ENCODE results near the gene SPINK9. TPM values are rescaled to one million over a fixed set of nuclear protein-coding genes. Genes with fewer than 3 reads are reported as not detected.
A peak's percentile ranks its signal among the peaks of the same experiment; 100 is the strongest.

SPINK9 gene
- total RNA-seq, 2 experiments from 2014 or later, result not detected

DNA sequence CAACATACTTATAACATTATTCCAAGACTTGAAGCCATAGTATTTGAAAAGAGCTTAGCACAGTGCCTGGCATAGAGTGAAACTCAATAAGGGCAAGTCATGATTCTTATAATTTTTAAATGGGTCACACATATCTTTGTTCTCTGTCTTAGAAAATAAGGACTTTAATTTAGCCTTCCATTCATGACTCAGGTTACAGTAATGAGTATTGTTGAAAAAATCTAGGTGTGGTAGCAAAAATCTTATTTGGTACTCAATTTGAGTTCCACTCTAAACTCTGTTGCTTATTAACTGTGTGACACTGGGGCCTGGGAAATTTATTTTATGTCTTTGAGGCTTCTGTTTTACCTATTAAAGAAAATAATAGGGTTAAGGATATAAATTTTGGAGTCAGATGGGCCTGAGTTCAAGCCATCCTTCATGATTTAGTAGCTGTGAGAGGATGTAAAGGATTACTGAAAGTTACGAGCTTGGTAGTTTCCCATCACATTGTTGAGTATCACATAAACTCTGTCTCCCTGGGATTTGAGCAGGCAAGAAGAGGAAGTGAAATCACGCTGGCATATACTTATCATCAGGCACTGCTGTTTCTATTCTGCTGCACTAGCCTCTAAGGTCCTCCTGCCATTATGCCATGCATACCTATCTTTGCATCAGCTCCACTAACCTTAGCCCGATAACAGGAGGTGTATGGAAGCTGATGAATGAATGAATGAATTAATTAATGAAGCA is 1.5 kb downstream of the SPINK9 start:
- ChIA-PET POLR2A (no interaction called here), CTCF (no interaction called here)
- Mint-ChIP-seq H3K27me3 (no peaks in the 10 kb centered on the region), H3K9me3 (no peaks in the 10 kb centered on the region), H3K4me1 (no peaks in the 10 kb centered on the region), H3K4me3 (no peak overlapping the region), H3K27ac (no peak overlapping the region), H3K36me3 (ENCODE audit: low read depth) (no peaks in the 10 kb centered on the region)
- no peak for DNase-seq

GRCh38 chr5:148342371-148343045 is 7.1 kb downstream of the SPINK9 start:
- no peak overlapping the region for H3K27ac Mint-ChIP-seq
- ChIA-PET POLR2A (no interaction called here), CTCF (interaction anchor here (1.3 kb wide), 1 partner anchor 16 kb away, joined by 3 read pairs; no protein-coding TSS in a partner anchor)
- H3K4me3 Mint-ChIP-seq, result no peak overlapping the region
- DNase-seq, result no peak
- no peaks in the 10 kb centered on the region for H3K36me3 Mint-ChIP-seq (ENCODE audit: low read depth)
- H3K4me1 Mint-ChIP-seq, result no peaks in the 10 kb centered on the region
- H3K27me3 Mint-ChIP-seq, result no peaks in the 10 kb centered on the region
- H3K9me3 Mint-ChIP-seq, result no peaks in the 10 kb centered on the region

DNA sequence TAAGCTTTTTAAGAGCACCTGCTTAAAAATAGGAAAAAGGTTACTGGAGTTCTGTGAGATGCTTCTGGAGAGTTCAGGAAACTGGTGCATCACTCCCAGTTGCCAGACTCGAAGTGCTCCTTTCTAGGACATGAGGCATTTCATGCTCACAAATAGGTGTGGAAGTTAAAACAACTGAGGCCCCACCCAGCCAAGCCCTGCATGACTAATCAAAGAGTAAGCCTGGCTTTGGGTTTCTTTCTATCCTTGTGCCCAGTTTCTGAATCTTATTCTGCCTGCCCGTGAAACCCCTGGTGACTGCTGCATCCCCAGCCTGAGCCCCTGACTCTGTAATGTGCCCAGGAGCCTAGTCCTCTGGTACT is 7.7 kb downstream of the SPINK9 start:
- Mint-ChIP-seq H3K9me3 (no peaks in the 10 kb centered on the region), H3K4me3 (no peak overlapping the region), H3K27me3 (no peaks in the 10 kb centered on the region), H3K27ac (no peak overlapping the region), H3K36me3 (ENCODE audit: low read depth) (no peaks in the 10 kb centered on the region), H3K4me1 (no peaks in the 10 kb centered on the region)
- ChIA-PET POLR2A (no interaction called here), CTCF (no interaction called here)
- no peak for DNase-seq

DNA sequence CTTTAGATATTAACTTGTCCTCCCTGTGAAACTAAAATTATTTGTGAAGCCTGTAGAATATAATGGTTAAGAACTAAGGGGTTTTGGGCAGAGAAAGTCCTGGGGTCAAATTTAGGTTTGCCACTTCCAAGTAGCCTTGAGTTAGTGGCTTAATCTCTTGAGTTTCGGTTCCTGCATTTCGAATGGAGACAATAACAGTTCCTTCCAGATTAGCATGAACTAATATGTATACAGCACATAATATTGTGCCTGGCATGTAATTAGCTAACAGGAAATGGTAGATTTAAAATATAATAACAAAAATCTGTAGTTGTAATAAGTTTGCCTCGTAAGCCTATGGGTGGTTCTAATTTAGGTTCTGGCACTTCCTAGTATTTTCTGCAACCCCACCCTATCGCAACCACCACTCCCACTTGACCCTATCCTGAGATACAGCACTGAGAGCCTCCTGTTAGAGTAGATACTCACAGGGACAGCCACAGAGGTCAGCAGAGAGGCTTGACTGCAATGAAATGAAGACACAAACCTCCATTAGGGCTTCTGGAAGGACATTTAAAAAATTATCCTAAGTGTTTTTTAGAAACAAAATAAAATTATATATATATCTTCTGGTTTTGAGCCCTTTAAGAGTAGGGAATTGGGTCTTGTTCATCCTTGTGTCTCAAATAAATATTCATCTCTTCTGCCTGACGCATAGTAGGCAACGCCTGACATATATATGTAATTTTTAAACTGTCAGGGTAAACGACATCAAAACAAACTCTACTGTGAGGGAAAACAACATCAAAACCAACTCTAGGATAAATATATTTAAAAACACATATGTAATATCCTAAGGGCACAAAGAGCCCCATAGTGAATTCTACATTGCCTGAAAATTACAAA is 8.5 kb downstream of the SPINK9 start:
- DNase-seq, result no peak
- POLR2A ChIA-PET, result no interaction called here
- H3K4me1 Mint-ChIP-seq, result no peaks in the 10 kb centered on the region

DNA sequence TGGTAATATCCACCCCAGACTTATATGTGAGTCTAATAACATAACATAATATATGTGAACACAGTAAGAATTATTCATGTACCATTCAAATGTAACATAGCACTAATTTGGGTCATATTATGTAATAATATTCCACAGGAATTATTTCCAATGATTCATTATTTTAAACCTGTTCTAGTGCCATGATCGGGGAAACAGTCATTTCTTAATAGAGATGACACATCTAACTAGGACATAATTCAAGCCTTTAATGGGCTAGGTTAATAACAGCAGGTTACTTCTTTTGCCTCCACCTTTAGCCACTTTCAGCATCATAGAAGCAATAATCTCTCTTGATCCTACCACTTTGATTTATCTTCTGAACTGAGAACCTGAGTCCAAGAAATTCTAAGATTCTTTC is 12.3 kb downstream of the SPINK9 start:
- no peak for DNase-seq
- CTCF ChIA-PET, result interaction anchor here (0.6 kb wide), 1 partner anchor 202 kb away, joined by 3 read pairs; no protein-coding TSS in a partner anchor
- Mint-ChIP-seq H3K27ac (no peak overlapping the region), H3K36me3 (ENCODE audit: low read depth) (no peaks in the 10 kb centered on the region), H3K4me1 (no peaks in the 10 kb centered on the region), H3K9me3 (no peaks in the 10 kb centered on the region), H3K4me3 (no peak overlapping the region), H3K27me3 (no peaks in the 10 kb centered on the region)
- POLR2A ChIA-PET, result no interaction called here

More for the DNA sequence above, 8.5 kb downstream of the SPINK9 start:
- no peaks in the 10 kb centered on the region for H3K36me3 Mint-ChIP-seq (ENCODE audit: low read depth)
- H3K27me3 Mint-ChIP-seq, result no peaks in the 10 kb centered on the region
- H3K27ac Mint-ChIP-seq, result no peak overlapping the region
- H3K4me3 Mint-ChIP-seq, result no peak overlapping the region
- CTCF ChIA-PET, result no interaction called here
- no peaks in the 10 kb centered on the region for H3K9me3 Mint-ChIP-seq

DNA sequence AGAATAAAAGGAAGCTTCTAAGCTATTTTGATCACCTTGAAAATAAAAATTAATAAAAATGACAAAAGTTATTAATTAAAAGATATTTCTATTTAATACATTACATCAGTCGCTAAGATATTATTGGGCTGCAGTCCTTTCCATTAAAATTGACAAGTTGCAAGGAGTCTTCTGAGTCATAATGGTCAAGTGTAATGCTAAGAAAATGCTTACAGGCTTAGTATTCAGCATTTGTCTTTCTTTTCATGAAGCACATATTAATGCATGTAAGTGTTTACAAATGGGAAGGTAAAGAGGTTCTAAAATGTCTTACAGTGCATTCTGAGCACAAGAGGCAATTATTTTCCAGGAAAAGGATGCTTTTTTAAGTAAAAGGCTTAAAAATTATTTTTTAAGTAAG is 17.3 kb downstream of the SPINK9 start:
- POLR2A ChIA-PET, result no interaction called here
- H3K4me3 Mint-ChIP-seq, result no peak overlapping the region
- H3K27me3 Mint-ChIP-seq, result no peaks in the 10 kb centered on the region
- no peaks in the 10 kb centered on the region for H3K4me1 Mint-ChIP-seq
- no peak for DNase-seq
- CTCF ChIA-PET, result no interaction called here
- H3K27ac Mint-ChIP-seq, result no peak overlapping the region
- H3K9me3 Mint-ChIP-seq, result no peaks in the 10 kb centered on the region
- no peaks in the 10 kb centered on the region for H3K36me3 Mint-ChIP-seq (ENCODE audit: low read depth)

DNA sequence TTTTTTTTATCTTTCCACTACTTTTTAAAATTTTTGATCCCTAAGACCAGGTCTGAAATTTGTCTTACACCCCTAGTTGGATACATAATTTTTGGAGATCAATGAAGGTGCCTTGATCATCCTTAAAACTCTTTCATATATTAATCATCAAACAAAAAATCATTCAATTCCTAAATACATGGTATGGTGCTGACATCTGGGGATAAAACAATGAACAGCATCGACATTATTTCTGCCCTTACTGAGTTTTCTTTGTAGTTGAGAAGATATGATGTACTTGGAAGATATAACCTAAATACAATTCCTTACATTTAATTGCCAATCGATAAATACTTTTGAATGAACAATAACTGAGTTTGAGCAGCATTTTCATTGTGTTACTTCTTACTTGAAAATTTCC is 18.3 kb downstream of the SPINK9 start:
- Mint-ChIP-seq H3K4me3 (no peak overlapping the region), H3K4me1 (no peaks in the 10 kb centered on the region), H3K36me3 (ENCODE audit: low read depth) (no peaks in the 10 kb centered on the region), H3K27ac (no peak overlapping the region), H3K27me3 (no peaks in the 10 kb centered on the region), H3K9me3 (no peaks in the 10 kb centered on the region)
- DNase-seq, result no peak
- ChIA-PET CTCF (no interaction called here), POLR2A (no interaction called here)

DNA sequence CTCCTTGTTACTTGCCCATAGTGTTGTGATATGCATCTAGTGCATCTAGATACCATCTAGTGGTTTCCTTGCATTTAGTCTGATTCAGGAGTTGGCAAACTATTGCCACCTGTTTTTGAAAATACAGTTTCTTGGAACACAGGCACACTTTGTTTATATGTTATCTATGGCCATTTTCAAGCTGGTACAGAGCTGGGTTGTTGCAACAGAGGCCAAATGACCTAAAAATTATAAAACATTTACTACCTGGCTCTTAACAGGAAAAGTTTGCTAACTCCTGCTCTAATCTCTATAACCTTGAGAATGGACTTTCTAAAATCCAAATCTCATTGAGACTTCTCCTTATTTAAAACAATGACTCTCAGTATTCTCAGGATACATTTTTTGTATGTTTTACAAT is 29.0 kb downstream of the SPINK9 start:
- H3K27ac Mint-ChIP-seq, result no peak overlapping the region
- ChIA-PET POLR2A (no interaction called here), CTCF (interaction anchor here (1.8 kb wide), 1 partner anchor 11 kb away, joined by 4 read pairs; no protein-coding TSS in a partner anchor)

DNA sequence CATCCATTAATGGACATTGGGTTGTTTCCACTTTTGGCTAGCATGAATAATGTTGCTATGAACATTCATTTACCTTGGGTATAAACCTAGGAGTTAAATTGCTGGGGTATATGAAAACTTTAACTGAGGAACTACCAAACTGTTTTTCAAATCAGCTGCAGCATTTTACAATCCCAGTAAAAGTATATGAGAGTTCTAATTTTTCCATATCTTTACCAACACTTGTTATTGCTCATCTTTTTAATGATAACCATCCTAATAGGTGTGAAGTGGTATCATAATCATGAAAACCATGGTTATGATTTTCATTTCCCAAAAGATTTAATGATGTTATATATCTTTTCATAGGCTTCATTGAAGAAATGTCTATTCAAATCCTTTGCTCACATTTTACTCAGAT is 32.9 kb downstream of the SPINK9 start:
- CTCF ChIA-PET, result no interaction called here
- Mint-ChIP-seq H3K4me3 (no peak overlapping the region), H3K27ac (no peak overlapping the region), H3K27me3 (no peaks in the 10 kb centered on the region), H3K9me3 (peaks cover 8% of the 10 kb centered on the region), H3K36me3 (ENCODE audit: low read depth) (no peaks in the 10 kb centered on the region), H3K4me1 (no peaks in the 10 kb centered on the region)
- DNase-seq, result no peak
- POLR2A ChIA-PET, result no interaction called here

More for the DNA sequence above, 29.0 kb downstream of the SPINK9 start:
- no peaks in the 10 kb centered on the region for H3K36me3 Mint-ChIP-seq (ENCODE audit: low read depth)
- H3K9me3 Mint-ChIP-seq, result peaks cover 8% of the 10 kb centered on the region
- no peaks in the 10 kb centered on the region for H3K27me3 Mint-ChIP-seq
- H3K4me3 Mint-ChIP-seq, result no peak overlapping the region
- H3K4me1 Mint-ChIP-seq, result no peaks in the 10 kb centered on the region
- DNase-seq, result no peak

- Mint-ChIP-seq H3K4me1 (no peaks in the 10 kb centered on the region), H3K27me3 (no peaks in the 10 kb centered on the region), H3K27ac (no peak overlapping the region), H3K36me3 (ENCODE audit: low read depth) (no peaks in the 10 kb centered on the region), H3K4me3 (no peak overlapping the region), H3K9me3 (peaks cover 8% of the 10 kb centered on the region)
- DNase-seq, result no peak
- ChIA-PET CTCF (no interaction called here), POLR2A (no interaction called here)
These were observed 36.9 kb downstream of the SPINK9 start for GRCh38 chr5:148372166-148372725.

DNA sequence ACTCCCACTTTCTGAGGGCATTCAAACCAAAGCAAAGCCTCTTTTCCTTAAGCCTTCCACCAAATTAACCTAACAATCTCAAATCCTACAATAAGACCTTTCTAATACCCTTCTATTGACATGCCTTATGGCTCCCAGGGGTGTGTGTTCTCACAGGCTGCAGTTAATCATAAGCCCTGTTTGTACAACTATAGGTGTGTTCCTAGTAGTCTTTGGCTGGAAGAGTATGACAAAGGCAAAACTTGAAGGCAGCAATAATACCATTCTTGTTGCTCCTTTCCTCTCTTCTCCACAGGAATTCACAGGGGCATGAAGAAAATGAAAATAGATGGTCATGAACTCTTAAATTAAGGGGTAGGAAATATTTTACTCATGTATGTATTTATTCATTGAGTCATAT is 37.5 kb downstream of the SPINK9 start:
- Mint-ChIP-seq H3K36me3 (ENCODE audit: low read depth) (peaks cover 4% of the 10 kb centered on the region), H3K27me3 (no peaks in the 10 kb centered on the region), H3K9me3 (peaks cover 11% of the 10 kb centered on the region), H3K4me3 (no peak overlapping the region), H3K4me1 (no peaks in the 10 kb centered on the region), H3K27ac (no peak overlapping the region)
- POLR2A ChIA-PET, result no interaction called here
- CTCF ChIA-PET, result no interaction called here
- no peak for DNase-seq

- no peak overlapping the region for H3K4me3 Mint-ChIP-seq
These were observed 39.5 kb downstream of the SPINK9 start for GRCh38 chr5:148374690-148375360.

More at GRCh38 chr5:148374690-148375360, 39.5 kb downstream of the SPINK9 start:
- DNase-seq, result peak; percentile 33
- H3K27ac Mint-ChIP-seq, result no peak overlapping the region
- peaks cover 17% of the 10 kb centered on the region for H3K36me3 Mint-ChIP-seq (ENCODE audit: low read depth)
- no peaks in the 10 kb centered on the region for H3K27me3 Mint-ChIP-seq
- H3K9me3 Mint-ChIP-seq, result peaks cover 17% of the 10 kb centered on the region
- ChIA-PET POLR2A (no interaction called here), CTCF (interaction anchor here (0.6 to 0.9 kb wide), 3 partner anchors 10 to 170 kb away, joined by 3 to 4 read pairs (median 3); no protein-coding TSS in a partner anchor)
- H3K4me1 Mint-ChIP-seq, result peaks cover 8% of the 10 kb centered on the region

All from activated CD4-positive, alpha-beta T cell treated with anti-CD3 and anti-CD28 coated beads, Interleukin-2, amount 10 ng/mL, durations not matched to agents 7 days and 5 days (primary cell).